SK-MEL-5 (cell line): Measurements from ENCODE around the gene MT1H. TPM values are rescaled to one million over a fixed set of nuclear protein-coding genes. Genes with fewer than 3 reads are reported as not detected.
"Not testable (repeated sequence)": the region's sequence is repeated elsewhere in the genome, so short reads cannot be mapped to it uniquely, and the experiment has no call there.

Source experiments
- DNase-seq: peaks from one replicate; pipeline ENCODE4 v3.0.0-alpha.2; 2016; ENCODE audit warnings: low read depth, low spot score
- in situ Hi-C: cut with HindIII; loops from 2 replicates; pipeline ENCODE4 v1.10.0; 2016; ENCODE audit warnings: low sequenced_read_pairs, high pct_unique_total_duplicates, low pct_unique_long_range_greater_than_20kb
- total RNA-seq: library from RNA; depleted of rRNA; stranded (reverse); fragments of >200 nt; shearing (Covaris generic); gene quantifications from 2 replicates; pipeline ENCODE4 v1.2.3, GENCODE V29; 2014

The MT1H gene
- total RNA-seq, 1 experiment from 2014 or later: not detected

DNA sequence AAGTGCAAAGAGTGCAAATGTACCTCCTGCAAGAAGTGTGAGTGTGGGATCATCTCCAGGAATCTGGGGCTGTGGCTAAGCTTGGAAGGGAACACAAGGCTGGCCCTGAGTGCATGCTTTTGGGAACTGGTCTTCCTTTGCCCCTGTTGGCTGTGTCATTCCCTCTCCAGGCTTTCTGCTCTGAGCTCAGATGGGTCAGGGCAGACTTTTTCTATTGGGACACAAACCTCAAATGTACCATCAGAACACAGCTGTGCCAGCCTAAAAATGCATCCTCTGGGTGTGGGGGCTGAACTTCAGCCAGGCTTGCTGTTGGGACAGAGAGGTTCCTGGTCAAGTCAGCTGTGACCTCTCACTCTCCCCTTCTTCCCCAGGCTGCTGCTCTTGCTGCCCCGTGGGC, 17.0 kb upstream of the MT1H start:
- in situ Hi-C loops: no loop called here
- DNase-seq: no peak

DNA sequence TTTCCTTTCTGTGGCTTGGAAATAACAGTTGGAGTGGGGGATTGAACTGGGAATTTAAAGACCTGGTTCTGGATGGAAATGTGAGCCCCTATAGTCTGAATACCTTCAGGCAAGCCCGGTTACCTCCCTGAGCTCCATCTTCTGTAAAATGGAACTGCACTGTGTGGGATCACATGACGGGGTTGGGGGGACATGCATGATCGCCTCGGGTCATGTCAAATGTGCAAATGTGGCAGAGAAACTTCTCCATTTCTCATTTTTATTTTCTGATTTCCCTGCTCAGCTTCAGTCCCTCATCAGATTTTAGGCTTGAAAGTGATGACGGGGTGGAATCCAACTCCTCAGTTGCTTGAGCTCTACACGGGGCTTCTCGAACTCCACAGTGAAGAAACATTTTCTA, 16.4 kb upstream of the MT1H start:
- in situ Hi-C loops: no loop called here
- no peak for DNase-seq

- DNase-seq: peak; percentile 37
- in situ Hi-C loops: no loop called here
These were observed 11.9 kb upstream of the MT1H start, which contains the start of gene MT1F for GRCh38 chr16:56657555-56658326. Gene MT1F (plus strand): TSS chr16:56657959. CDS start chr16:56658059, 100 bp downstream.

DNA sequence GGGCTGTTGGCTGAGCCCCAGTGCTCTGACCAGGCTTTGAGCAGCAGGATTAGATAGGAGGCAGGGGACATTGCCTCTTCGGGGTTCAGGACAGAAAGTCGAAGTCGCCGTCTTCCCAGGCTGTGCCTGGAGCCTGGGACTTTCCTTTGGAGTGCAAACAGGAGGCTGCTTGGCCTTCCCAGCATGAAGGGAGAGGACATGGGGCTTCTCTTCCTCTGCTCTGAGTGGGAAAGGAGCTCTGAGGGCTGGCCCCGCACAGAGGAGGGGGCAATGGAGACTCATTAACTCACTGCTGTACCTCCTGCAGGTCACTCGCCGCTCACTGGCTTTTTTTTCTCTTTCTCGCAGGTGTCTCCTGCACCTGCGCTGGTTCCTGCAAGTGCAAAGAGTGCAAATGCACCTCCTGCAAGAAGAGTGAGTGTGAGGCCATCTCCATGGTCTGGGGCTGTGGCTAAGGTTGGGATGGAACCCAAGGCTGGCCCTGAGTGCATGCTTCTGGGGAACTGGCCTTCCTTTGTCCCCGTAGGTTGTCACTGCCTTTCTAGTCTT, 11.2 kb upstream of the MT1H start:
- in situ Hi-C loops: no loop called here
- DNase-seq: no peak

DNA sequence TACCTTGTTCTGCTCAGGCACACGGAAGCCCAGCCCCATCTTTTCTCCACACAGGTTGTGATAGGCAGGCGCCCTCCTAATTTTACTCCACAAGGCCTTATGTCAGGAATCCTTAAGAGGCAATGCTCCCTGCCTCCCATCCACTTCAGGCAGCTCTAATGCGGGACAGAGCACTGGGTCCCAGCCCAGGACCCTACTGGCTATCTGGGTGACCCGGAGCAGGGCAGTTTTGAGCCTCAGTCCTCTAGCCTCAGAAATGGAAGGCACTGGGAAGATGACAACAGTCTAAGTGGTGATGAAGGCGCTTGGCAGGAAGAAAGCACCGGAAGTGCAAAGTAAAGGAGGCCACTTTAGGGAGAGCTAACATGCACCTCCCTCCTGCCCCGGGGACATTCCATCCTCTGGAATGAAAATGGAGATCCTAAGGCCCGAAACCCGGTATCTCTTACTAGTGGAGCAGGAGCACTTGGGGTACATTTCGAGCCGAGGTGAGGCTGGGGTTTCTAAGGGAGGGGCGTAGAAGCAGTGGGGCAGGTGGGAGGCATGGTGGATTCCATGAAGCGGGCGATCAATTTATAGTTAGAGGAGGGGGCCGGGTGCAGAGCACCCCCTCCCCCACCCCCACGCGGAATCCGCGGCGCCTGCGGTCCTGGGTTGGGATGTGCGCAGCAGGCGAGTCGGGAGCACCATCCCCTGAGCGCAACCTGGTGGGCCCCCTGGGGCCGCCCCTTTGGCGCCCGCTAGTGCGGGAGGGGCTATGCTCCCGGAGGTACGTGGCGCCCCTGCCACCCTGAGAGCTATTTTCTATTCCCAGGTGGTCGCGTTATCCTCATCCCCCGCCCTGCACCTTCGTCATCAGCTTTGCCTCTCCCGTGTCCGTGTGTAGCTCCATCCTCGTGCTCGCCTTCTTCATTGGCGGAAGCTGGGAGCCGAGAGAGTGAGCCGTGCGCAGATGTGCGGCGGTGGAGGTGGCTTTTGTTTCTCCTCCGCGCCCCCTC, 7.0 kb upstream of the MT1H start:
- DNase-seq: no peak

DNA sequence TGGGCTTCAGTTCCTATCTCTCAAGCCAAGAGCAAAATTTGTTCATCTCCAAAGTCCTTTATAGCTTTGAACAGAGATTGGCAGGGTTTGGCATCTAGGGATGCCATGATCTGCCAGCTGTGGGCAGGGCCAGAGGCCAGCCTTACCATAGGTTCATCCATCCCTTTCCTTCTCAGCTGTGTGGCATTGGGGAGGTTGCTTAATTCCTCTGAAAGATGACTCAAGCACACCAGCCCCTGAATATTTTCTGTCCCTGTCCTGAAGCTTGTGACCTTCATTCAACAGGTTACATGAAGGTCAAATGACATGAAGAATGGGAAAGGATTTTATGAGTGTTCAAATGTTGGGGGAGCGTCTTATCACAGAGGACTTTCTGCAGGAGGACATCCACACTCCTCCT, 5.1 kb upstream of the MT1H start:
- in situ Hi-C loops: no loop called here
- DNase-seq: no peak

More for the DNA sequence above, 7.0 kb upstream of the MT1H start:
- in situ Hi-C loops: no loop called here

DNA sequence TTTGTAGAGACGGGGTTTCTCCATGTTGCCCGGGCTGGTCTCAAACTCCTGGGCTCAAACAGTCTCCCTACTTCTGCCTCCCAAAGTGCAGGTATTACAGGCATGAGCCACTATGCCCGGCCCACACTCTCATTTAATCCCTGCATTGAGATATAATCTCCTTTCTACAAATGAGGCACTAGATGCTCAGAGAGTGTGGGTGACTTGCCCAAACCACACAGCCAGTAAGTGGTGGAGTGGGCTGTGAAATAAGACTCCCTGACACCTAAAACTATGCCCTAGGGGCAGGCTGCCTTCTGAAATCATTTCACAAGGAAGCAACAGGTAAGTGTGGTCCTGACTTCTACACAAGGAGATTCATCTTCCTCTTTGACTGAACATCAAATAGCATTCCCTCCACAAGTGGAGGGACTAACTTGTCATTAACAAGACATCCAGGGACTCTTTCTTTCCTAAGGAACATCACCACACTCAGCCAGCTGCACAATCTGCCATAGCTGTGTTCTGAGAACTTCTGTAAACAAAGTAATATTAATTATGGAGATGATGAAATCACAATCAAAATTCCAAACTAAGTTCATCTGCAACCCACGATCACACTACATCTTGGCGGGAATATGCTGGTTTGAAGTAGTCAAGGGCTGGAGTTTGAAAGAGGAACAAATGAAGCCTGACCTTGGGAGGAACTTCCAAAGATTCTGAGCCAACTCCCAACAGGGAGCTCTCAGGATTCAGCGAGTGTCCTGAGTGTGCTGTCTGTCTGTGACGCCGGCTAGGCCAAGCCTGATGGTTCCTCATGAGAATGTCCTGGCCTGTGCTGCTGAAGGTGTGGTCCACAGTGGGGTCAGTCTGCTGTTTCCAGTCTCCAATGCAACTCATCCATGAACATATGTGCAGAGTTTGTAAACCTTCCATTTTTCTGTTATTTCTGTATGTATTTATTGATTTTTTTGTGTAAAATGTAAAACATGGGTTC, 4.0 kb upstream of the MT1H start:
- DNase-seq, in situ Hi-C loops: not testable (repeated sequence)

- in situ Hi-C loops: no loop called here
- DNase-seq: no peak
These were observed 1.7 kb upstream of the MT1H start, which contains the start of gene MT1G for GRCh38 chr16:56667581-56668571. Gene MT1G (minus strand): TSS chr16:56668065. CDS start chr16:56667993, 72 bp downstream.

DNA sequence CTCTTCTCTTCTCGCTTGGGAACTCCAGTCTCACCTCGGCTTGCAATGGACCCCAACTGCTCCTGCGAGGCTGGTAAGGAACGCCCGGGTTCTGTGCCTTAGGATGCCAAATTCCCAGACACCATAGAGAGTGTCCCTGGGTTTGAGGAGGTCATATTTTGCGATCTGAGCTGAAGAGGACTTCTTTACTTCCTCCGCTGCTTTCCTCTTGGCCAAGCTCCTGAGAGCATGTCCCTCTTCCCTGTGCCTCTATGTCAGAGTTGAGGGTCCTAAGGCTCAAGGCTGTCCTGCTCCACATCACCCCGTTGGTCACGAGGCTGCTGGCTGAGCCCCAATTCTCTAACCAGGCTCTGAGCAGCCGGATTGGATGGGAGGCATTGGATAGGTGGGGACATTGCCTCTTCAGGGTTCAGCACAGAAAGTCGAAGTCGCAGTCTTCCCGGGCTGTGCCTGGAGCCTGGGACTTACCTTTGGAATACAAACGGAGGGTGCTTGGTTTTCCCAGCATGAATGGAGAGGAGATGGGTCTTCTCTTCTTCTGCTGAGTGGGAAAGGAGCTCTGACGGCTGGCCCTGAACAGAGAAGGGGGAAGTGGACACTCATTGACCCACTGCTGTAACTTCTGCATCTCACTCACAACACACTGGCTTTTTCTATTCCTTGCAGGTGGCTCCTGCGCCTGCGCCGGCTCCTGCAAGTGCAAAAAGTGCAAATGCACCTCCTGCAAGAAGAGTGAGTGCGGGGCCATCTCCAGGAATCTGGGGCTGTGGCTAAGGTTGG, 416 bp downstream of the MT1H start:
- in situ Hi-C loops: no loop called here
- no peak for DNase-seq

GRCh38 chr16:56670620-56670934, 963 bp downstream of the MT1H start:
- no peak for DNase-seq
- in situ Hi-C loops: no loop called here

DNA sequence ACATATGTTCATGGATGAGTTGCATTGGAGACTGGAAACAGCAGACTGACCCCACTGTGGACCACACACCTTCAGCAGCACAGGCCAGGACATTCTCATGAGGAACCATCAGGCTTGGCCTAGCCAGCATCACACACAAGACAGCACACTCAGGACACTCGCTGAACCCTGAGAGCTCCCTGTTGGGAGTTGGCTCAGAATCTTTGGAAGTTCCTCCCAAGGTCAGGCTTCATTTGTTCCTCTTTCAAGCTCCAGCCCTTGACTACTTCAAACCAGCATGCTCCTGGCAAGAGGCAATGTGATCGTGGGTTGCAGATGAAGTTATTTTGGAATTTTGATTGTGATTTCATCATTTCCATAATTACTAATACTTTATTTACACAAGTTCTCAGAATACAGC, 2.1 kb downstream of the MT1H start:
- in situ Hi-C loops, DNase-seq: not testable (repeated sequence)

DNA sequence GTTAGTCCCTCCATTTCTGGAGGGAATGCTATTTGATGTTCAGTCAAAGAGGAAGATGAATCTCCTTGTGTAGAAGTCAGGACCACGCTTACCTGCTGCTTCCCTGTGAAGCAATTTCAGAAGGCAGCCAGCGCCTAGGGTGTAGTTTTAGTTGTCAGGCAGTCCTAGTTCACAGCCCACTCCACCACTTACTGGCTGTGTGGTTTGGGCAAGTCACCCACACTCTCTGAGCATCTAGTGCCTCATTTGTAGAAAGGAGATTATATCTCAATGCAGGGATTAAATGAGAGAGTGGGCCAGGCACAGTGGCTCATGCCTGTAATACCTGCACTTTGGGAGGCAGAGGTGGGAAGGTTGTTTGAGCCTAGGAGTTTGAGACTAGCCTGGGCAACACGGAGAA, 2.6 kb downstream of the MT1H start:
- in situ Hi-C loops, DNase-seq: not testable (repeated sequence)

- in situ Hi-C loops: no loop called here
- no peak for DNase-seq
These were observed 3.3 kb downstream of the MT1H start for GRCh38 chr16:56672761-56673536.

GRCh38 chr16:56673921-56674320, 4.3 kb downstream of the MT1H start:
- peak; percentile 62 for DNase-seq
- in situ Hi-C loops: no loop called here

- DNase-seq, in situ Hi-C loops: not testable (repeated sequence)
These were observed 5.0 kb downstream of the MT1H start for GRCh38 chr16:56674570-56674969.
